ENCODE data around the gene SYT6.

- TF ChIP-seq CTCF (IDR thresholded peaks at IDR 0.05 in 8 of 11, conservative IDR thresholded peaks at IDR 0.05 in 3 of 11) (no peak), POLR2A (IDR thresholded peaks at IDR 0.05) (no peak), POLR2AphosphoS5 (IDR thresholded peaks at IDR 0.05) (no peak)
Measured at GRCh38 chr1:114112775-114113174, 40.9 kb downstream of the SYT6 start.
